ENCODE data around the gene PCDHA3.
A peak's percentile ranks its signal among the peaks of the same experiment; 100 is the strongest.
"Not testable (repeated sequence)": the region's sequence is repeated elsewhere in the genome, so short reads cannot be mapped to it uniquely, and the experiment has no call there.

Gene PCDHA3

GRCh38 chr5:140800816-140801493, at the start of gene PCDHA3:
Gene PCDHA3, plus strand, starts transcription at chr5:140801057.
- DNase-seq: peak; percentile 92

- no peak for DNase-seq
Measured at GRCh38 chr5:140753561-140753960, 47.3 kb upstream of the PCDHA3 start.

- DNase-seq: peak; percentile 23
Measured at GRCh38 chr5:140764177-140764973, 36.5 kb upstream of the PCDHA3 start.

GRCh38 chr5:140767444-140767843, 33.4 kb upstream of the PCDHA3 start:
- no peak for DNase-seq

- no peak for DNase-seq
Measured at GRCh38 chr5:140780512-140780911, 20.3 kb upstream of the PCDHA3 start.

- peak; percentile 90 for DNase-seq
Measured at GRCh38 chr5:140785905-140786686, 14.8 kb upstream of the PCDHA3 start, which contains the start of gene PCDHA1. Gene PCDHA1, plus strand, starts transcription at chr5:140786140.

- DNase-seq: not testable (repeated sequence)
Measured at GRCh38 chr5:140787422-140787821, 13.4 kb upstream of the PCDHA3 start.

- not testable (repeated sequence) for DNase-seq
Measured at GRCh38 chr5:140787849-140788504, 12.9 kb upstream of the PCDHA3 start.

GRCh38 chr5:140791089-140791488, 9.8 kb upstream of the PCDHA3 start:
- no peak for DNase-seq

- peak; percentile 93 for DNase-seq
Measured at GRCh38 chr5:140794595-140795258, 6.1 kb upstream of the PCDHA3 start, which contains the start of gene PCDHA2. Gene PCDHA2, plus strand, starts transcription at chr5:140794852.

- DNase-seq: peak; percentile 92
Measured at GRCh38 chr5:140795259-140795641, 5.6 kb upstream of the PCDHA3 start.

GRCh38 chr5:140796072-140796717, 4.7 kb upstream of the PCDHA3 start:
- not testable (repeated sequence) for DNase-seq

GRCh38 chr5:140796718-140797095, 4.2 kb upstream of the PCDHA3 start:
- no peak for DNase-seq

- peak; percentile 90 for DNase-seq
Measured at GRCh38 chr5:140801494-140801841, 611 bp downstream of the PCDHA3 start.

GRCh38 chr5:140802381-140802780, 1.5 kb downstream of the PCDHA3 start:
- DNase-seq: not testable (repeated sequence)

- no peak for DNase-seq
Measured at GRCh38 chr5:140802781-140803271, 2.0 kb downstream of the PCDHA3 start.

- peak; percentile 92 for DNase-seq
Measured at GRCh38 chr5:140806834-140807775, 6.2 kb downstream of the PCDHA3 start, which contains the start of gene PCDHA4. Gene PCDHA4, plus strand, starts transcription at chr5:140807068.

GRCh38 chr5:140808241-140808888, 7.5 kb downstream of the PCDHA3 start:
- not testable (repeated sequence) for DNase-seq

GRCh38 chr5:140808889-140809291, 8.0 kb downstream of the PCDHA3 start:
- no peak for DNase-seq
